ENCODE results near the gene ADAM12.

ADAM12 gene

GRCh38 chr10:126387931-126388911 lies at the start of gene ADAM12:
Gene ADAM12, minus strand, starts transcription at chr10:126388477. Its CDS starts 332 bp downstream, at chr10:126388145.
- Mint-ChIP-seq H3K4me1 (peaks cover 44% of the 10 kb centered on the region), H3K9me3 (peaks cover 7% of the 10 kb centered on the region), H3K27ac (peak within 1 kb of the TSS in 2 of 3 experiments; percentile 52 to 81), H3K4me3 (peak within 1 kb of the TSS; percentile 90 to 97 (median 95)), H3K27me3 (ENCODE audit: low read depth) (peaks cover 32% of the 10 kb centered on the region), H3K36me3 (ENCODE audit: low read depth) (peaks cover 7% of the 10 kb centered on the region)
- no peak for TF ChIP-seq CTCF (IDR thresholded peaks at IDR 0.05; ENCODE audit: unreplicated experiment in 3 of 3)

- Mint-ChIP-seq H3K4me3 (no peak overlapping the region), H3K9me3 (peaks cover 9% of the 10 kb centered on the region), H3K36me3 (ENCODE audit: low read depth) (no peaks in the 10 kb centered on the region), H3K27ac (no peak overlapping the region), H3K4me1 (no peaks in the 10 kb centered on the region), H3K27me3 (ENCODE audit: low read depth) (peaks cover 10% of the 10 kb centered on the region)
- no peak for TF ChIP-seq CTCF (IDR thresholded peaks at IDR 0.05; ENCODE audit: unreplicated experiment in 3 of 3)
Observed at GRCh38 chr10:126437635-126438406, 49.5 kb upstream of the ADAM12 start.

- Mint-ChIP-seq H3K4me1 (no peaks in the 10 kb centered on the region), H3K27me3 (ENCODE audit: low read depth) (peaks cover 12% of the 10 kb centered on the region), H3K4me3 (no peak overlapping the region), H3K27ac (no peak overlapping the region), H3K9me3 (no peaks in the 10 kb centered on the region), H3K36me3 (ENCODE audit: low read depth) (no peaks in the 10 kb centered on the region)
- TF ChIP-seq CTCF (IDR thresholded peaks at IDR 0.05; ENCODE audit: unreplicated experiment in 3 of 3), result no peak
Observed at GRCh38 chr10:126434235-126434634, 46.0 kb upstream of the ADAM12 start.

- H3K9me3 Mint-ChIP-seq, result no peaks in the 10 kb centered on the region
- H3K4me3 Mint-ChIP-seq, result no peak overlapping the region
- H3K27me3 Mint-ChIP-seq (ENCODE audit: low read depth), result peaks cover 15% of the 10 kb centered on the region
- H3K36me3 Mint-ChIP-seq (ENCODE audit: low read depth), result no peaks in the 10 kb centered on the region
- no peaks in the 10 kb centered on the region for H3K4me1 Mint-ChIP-seq
- TF ChIP-seq CTCF (IDR thresholded peaks at IDR 0.05; ENCODE audit: unreplicated experiment in 3 of 3), result no peak
- H3K27ac Mint-ChIP-seq, result no peak overlapping the region
Observed at GRCh38 chr10:126433351-126433750, 45.1 kb upstream of the ADAM12 start.

GRCh38 chr10:126432507-126432906 lies 44.2 kb upstream of the ADAM12 start:
- no peak overlapping the region for H3K4me3 Mint-ChIP-seq
- H3K9me3 Mint-ChIP-seq, result peaks cover 3% of the 10 kb centered on the region
- H3K27ac Mint-ChIP-seq, result no peak overlapping the region
- no peaks in the 10 kb centered on the region for H3K4me1 Mint-ChIP-seq
- no peak for TF ChIP-seq CTCF (IDR thresholded peaks at IDR 0.05; ENCODE audit: unreplicated experiment in 3 of 3)
- H3K36me3 Mint-ChIP-seq (ENCODE audit: low read depth), result no peaks in the 10 kb centered on the region
- H3K27me3 Mint-ChIP-seq (ENCODE audit: low read depth), result peaks cover 15% of the 10 kb centered on the region

Data from nephron (organoid).